Panc1 (cell line): ENCODE data around the gene PGGHG.

ENCODE experiments used
- POLR2AphosphoS5 ChIP-seq: IDR thresholded peaks from 2 replicates; pipeline ENCODE4 v1.6.1; 2012; ENCODE audit warnings: mild to moderate bottlenecking, low read depth, low read length, moderate library complexity
- SIN3A ChIP-seq: IDR thresholded peaks from 2 replicates; pipeline ENCODE4 v1.6.1; 2012; ENCODE audit warnings: low read depth, mild to moderate bottlenecking, low read length, moderate library complexity, borderline replicate concordance; ENCODE audit not compliant: insufficient read depth
- TF ChIP-seq, protein P1 (sequence below): fragments of 450-650 bp; IDR thresholded peaks from 2 replicates; pipeline ENCODE4 v1.5.1; 2017; ENCODE audit warnings: mild to moderate bottlenecking

DNA sequence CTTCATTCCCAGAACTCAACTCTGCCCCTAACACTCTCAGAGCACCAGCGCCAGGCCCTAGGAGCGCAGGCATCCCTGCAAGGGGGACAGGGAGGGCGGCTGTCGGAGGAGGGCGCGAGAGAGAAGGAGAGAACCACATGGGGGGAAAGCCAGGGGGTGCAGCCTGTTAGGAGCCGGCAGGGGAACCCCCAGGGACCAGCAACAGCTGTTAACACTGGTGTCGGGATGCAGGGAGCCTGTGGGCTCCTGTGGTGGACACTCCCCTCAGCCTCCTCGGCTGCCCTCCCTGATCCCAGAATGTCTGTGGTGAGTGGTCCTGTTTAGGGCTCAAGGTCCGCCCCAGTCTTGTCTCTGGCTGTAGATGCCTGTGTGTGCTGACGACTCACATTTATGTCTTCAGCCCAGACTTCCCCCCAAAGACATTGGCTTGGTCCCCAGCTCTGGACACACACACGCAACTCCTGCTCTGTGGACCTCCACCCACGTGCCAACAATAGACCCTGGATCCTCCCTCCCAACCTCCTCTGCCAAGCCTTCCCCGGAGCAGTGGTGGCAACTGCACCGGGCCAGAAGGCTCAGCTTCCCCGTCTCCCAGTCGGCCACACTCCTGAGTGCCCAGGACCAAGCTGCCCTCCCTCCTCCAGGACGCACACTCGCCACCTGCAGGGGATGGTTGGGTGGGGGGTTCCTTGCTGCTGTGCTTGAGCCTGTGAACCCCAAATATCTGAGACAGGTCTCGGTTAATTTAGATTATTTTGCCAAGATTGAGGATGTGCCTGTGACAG, 11.2 kb downstream of the PGGHG start:
- TF ChIP-seq, protein P1, sequence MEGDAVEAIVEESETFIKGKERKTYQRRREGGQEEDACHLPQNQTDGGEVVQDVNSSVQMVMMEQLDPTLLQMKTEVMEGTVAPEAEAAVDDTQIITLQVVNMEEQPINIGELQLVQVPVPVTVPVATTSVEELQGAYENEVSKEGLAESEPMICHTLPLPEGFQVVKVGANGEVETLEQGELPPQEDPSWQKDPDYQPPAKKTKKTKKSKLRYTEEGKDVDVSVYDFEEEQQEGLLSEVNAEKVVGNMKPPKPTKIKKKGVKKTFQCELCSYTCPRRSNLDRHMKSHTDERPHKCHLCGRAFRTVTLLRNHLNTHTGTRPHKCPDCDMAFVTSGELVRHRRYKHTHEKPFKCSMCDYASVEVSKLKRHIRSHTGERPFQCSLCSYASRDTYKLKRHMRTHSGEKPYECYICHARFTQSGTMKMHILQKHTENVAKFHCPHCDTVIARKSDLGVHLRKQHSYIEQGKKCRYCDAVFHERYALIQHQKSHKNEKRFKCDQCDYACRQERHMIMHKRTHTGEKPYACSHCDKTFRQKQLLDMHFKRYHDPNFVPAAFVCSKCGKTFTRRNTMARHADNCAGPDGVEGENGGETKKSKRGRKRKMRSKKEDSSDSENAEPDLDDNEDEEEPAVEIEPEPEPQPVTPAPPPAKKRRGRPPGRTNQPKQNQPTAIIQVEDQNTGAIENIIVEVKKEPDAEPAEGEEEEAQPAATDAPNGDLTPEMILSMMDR = no peak
- TF ChIP-seq POLR2AphosphoS5 = no peak
- TF ChIP-seq SIN3A = no peak
